GM12891 (cell line): Measurements from ENCODE around the gene LPO.

Experiments used
- PAX5 ChIP-seq: IDR thresholded peaks from 2 replicates; pipeline ENCODE4 v1.6.1; 2011; ENCODE audit warnings: low read length, moderate library complexity, mild to moderate bottlenecking; ENCODE audit not compliant: insufficient read depth, severe bottlenecking
- POLR2AphosphoS5 ChIP-seq: IDR thresholded peaks from 2 replicates; pipeline ENCODE4 v1.6.1; 2011; ENCODE audit warnings: low read depth, low read length, control low read depth
- TAF1 ChIP-seq: IDR thresholded peaks from 2 replicates; pipeline ENCODE4 v1.6.1; 2011; ENCODE audit warnings: low read depth, low read length, control low read depth

- TF ChIP-seq POLR2AphosphoS5 (no peak), PAX5 (no peak), TAF1 (no peak)
Observed at GRCh38 chr17:58278661-58279015, 40.3 kb downstream of the LPO start.
